Measurements from ENCODE around the gene COL4A3.

The COL4A3 gene

GRCh38 chr2:227123697-227124096 is 40.7 kb upstream of the COL4A3 start:
- H3K4me3 ChIP-seq (ENCODE audit: low read depth, low read length) = no peak overlapping the region
- DNase-seq (ENCODE audit: low read depth) = no peak
- no peak for TF ChIP-seq MAX (IDR thresholded peaks at IDR 0.05; ENCODE audit: low read depth, low read length)

- no peak overlapping the region for H3K4me3 ChIP-seq (ENCODE audit: low read depth, low read length)
- no peak for DNase-seq (ENCODE audit: low read depth)
- TF ChIP-seq POLR2A (IDR thresholded peaks at IDR 0.05; ENCODE audit: extremely low read depth, insufficient read length) = no peak
- TF ChIP-seq CTCF (IDR thresholded peaks at IDR 0.05; ENCODE audit: low read depth, low read length) = no peak
- no peak for TF ChIP-seq MYC (IDR thresholded peaks at IDR 0.05; ENCODE audit: low read depth, low read length)
- no peak for TF ChIP-seq MAX (IDR thresholded peaks at IDR 0.05; ENCODE audit: low read depth, low read length)
These were observed 39.6 kb upstream of the COL4A3 start for GRCh38 chr2:227124811-227125210.

- no peak for DNase-seq (ENCODE audit: low read depth)
- TF ChIP-seq CTCF (IDR thresholded peaks at IDR 0.05; ENCODE audit: low read depth, low read length) = peak; percentile 18
- no peak for TF ChIP-seq MYC (IDR thresholded peaks at IDR 0.05; ENCODE audit: low read depth, low read length)
- no peak overlapping the region for H3K4me3 ChIP-seq (ENCODE audit: low read depth, low read length)
These were observed 38.9 kb upstream of the COL4A3 start for GRCh38 chr2:227125506-227125905.

GRCh38 chr2:227127201-227127600 is 37.2 kb upstream of the COL4A3 start:
- H3K4me3 ChIP-seq (ENCODE audit: low read depth, low read length) = no peak overlapping the region
- TF ChIP-seq MYC (IDR thresholded peaks at IDR 0.05; ENCODE audit: low read depth, low read length) (no peak), POLR2A (IDR thresholded peaks at IDR 0.05; ENCODE audit: extremely low read depth, insufficient read length) (no peak), MAX (IDR thresholded peaks at IDR 0.05; ENCODE audit: low read depth, low read length) (no peak), CTCF (IDR thresholded peaks at IDR 0.05; ENCODE audit: low read depth, low read length) (no peak)
- DNase-seq (ENCODE audit: low read depth) = no peak

- DNase-seq (ENCODE audit: low read depth) = no peak
- H3K4me3 ChIP-seq (ENCODE audit: low read depth, low read length) = no peak overlapping the region
- TF ChIP-seq CTCF (IDR thresholded peaks at IDR 0.05; ENCODE audit: low read depth, low read length) (no peak), MYC (IDR thresholded peaks at IDR 0.05; ENCODE audit: low read depth, low read length) (no peak), MAX (IDR thresholded peaks at IDR 0.05; ENCODE audit: low read depth, low read length) (no peak), POLR2A (IDR thresholded peaks at IDR 0.05; ENCODE audit: extremely low read depth, insufficient read length) (no peak)
These were observed 33.8 kb upstream of the COL4A3 start for GRCh38 chr2:227130636-227131035.

GRCh38 chr2:227132986-227133385 is 31.4 kb upstream of the COL4A3 start:
- no peak overlapping the region for H3K4me3 ChIP-seq (ENCODE audit: low read depth, low read length)
- no peak for DNase-seq (ENCODE audit: low read depth)
- TF ChIP-seq MAX (IDR thresholded peaks at IDR 0.05; ENCODE audit: low read depth, low read length) = no peak
- TF ChIP-seq MYC (IDR thresholded peaks at IDR 0.05; ENCODE audit: low read depth, low read length) = no peak
- no peak for TF ChIP-seq CTCF (IDR thresholded peaks at IDR 0.05; ENCODE audit: low read depth, low read length)
- TF ChIP-seq POLR2A (IDR thresholded peaks at IDR 0.05; ENCODE audit: extremely low read depth, insufficient read length) = no peak
